ENCODE data around the gene ANGEL1. TPM values are rescaled to one million over a fixed set of nuclear protein-coding genes. Genes with fewer than 3 reads are reported as not detected.

The ANGEL1 gene
- total and polyA plus RNA-seq, 9 of the 15 experiments (the other 6 are each of a cell fraction or from before 2014, with no cell fraction given) = 2.1 to 22.2 (median 7.3) TPM

- TF ChIP-seq YY1 (IDR thresholded peaks at IDR 0.05; ENCODE audit: borderline replicate concordance in 1 of 3, control insufficient read depth in 1 of 3, extremely low read depth in 1 of 3, insufficient read depth in 3 of 3, insufficient read length in 1 of 3, insufficient replicate concordance in 2 of 3, low read depth in 1 of 3, low read length in 2 of 3) = peak in 1 of 3 experiments; percentile 12
- TF ChIP-seq ETV1 (tag; conservative IDR thresholded peaks at IDR 0.05; ENCODE audit: low read depth) = peak; percentile 49; the same call in 1 of the 2 replicates
- peak; percentile 39; the same call in 1 of the 2 replicates for TF ChIP-seq CBFA2T2 (conservative IDR thresholded peaks at IDR 0.05)
- peak in 1 of 2 experiments; percentile 42; a peak in 1 of 4 replicates for TF ChIP-seq MNT (conservative IDR thresholded peaks at IDR 0.05)
- TF ChIP-seq PTTG1 (tag; IDR thresholded peaks at IDR 0.05; ENCODE audit: low read depth) = no peak
- TF ChIP-seq MCM3 (IDR thresholded peaks at IDR 0.05) = no peak
- TF ChIP-seq MAZ (CRISPR knock-in tag; conservative IDR thresholded peaks at IDR 0.05 in 1 of 2, IDR thresholded peaks at IDR 0.05 in 1 of 2) = peak; percentile 38 to 54; a peak in 1 of 4 replicates
- peak; percentile 59 for TF ChIP-seq VEZF1 (CRISPR knock-in tag; IDR thresholded peaks at IDR 0.05)
Observed at GRCh38 chr14:76767681-76768656, 44.7 kb downstream of the ANGEL1 start (continued).

Measured in K562 (cell line).